Left lung (tissue), 10 donors: ENCODE results near the gene TOMM70. TPM values are rescaled to one million over a fixed set of nuclear protein-coding genes. Genes with fewer than 3 reads are reported as not detected.

Source experiments
- ATAC-seq: fragments of 200-7000 bp; cut with Tn5 transposase; one replicate; pipeline ENCODE4 v1.9.1; 2020; ENCODE audit warnings: moderate library complexity
- DNase-seq, 4 donors: peaks; one replicate each; pipeline ENCODE4 v3.0.0-alpha.2; 2013 to 2020
- H3K27ac ChIP-seq, 2 donors: fragments of 200-600 bp; sonication (generic) in 1 of 2; one replicate each; pipeline versions ENCODE4 v1.5.0 to v1.8.0; 2020 to 2021
- H3K27me3 ChIP-seq, 2 donors: fragments of 200-600 bp; sonication (generic) in 1 of 2; one replicate each; pipeline versions ENCODE4 v1.5.0 to v1.8.0; 2020 to 2021
- H3K36me3 ChIP-seq, 2 donors: fragments of 200-600 bp; sonication (generic) in 1 of 2; one replicate each; pipeline versions ENCODE4 v1.5.0 to v1.8.0; 2020 to 2021
- H3K4me1 ChIP-seq, 2 donors: fragments of 200-600 bp; one replicate each; pipeline ENCODE4 v1.8.0; 2021
- H3K4me3 ChIP-seq, 2 donors: fragments of 200-600 bp; sonication (generic) in 1 of 2; one replicate each; pipeline versions ENCODE4 v1.5.0 to v1.8.0; 2020 to 2021; ENCODE audit warnings: mild to moderate bottlenecking in 1 of 2
- H3K9me3 ChIP-seq, 2 donors: fragments of 200-600 bp; sonication (generic) in 1 of 2; one replicate each; pipeline versions ENCODE4 v1.5.0 to v1.8.0; 2020 to 2021
- intact Hi-C, 2 donors: fragments of 100-400 bp; cut with DNase I; formaldehyde crosslinking; loops; one replicate each; pipeline versions ENCODE4 v1.11.2 to v1.14.2; 2022
- polyA plus RNA-seq, 6 donors: library from polyadenylated mRNA; unstranded; fragments of 120-200 nt; gene quantifications; one replicate each; pipeline ENCODE4 v1.2.1, GENCODE V29; 2013; ENCODE audit not compliant: insufficient read length in 6 of 6
- total RNA-seq, 2 donors: library from RNA; stranded (reverse); fragmentation: NEBNext Ultra II Directional; extraction: Animal tissue kit (Norgen Biotek cat#: 25700); gene quantifications; one replicate each; pipeline ENCODE4 v1.2.1, GENCODE V29; 2021
- TF ChIP-seq, protein P1 (sequence below), 2 donors: fragments of 200-600 bp; sonication (generic) in 1 of 2; IDR thresholded peaks; one replicate each; pipeline versions ENCODE4 v1.5.0 to v1.8.0; 2021; ENCODE audit warnings: antibody characterized with exemption in 2 of 2
- donor health status: DM: no; HTN: yes; CAD: no.
- donor health status: DM: no; HTN: no; CAD: no.

TOMM70 gene
- total and polyA plus RNA-seq, 8 donors: 28.0 to 65.2 (median 59.4) TPM

DNA sequence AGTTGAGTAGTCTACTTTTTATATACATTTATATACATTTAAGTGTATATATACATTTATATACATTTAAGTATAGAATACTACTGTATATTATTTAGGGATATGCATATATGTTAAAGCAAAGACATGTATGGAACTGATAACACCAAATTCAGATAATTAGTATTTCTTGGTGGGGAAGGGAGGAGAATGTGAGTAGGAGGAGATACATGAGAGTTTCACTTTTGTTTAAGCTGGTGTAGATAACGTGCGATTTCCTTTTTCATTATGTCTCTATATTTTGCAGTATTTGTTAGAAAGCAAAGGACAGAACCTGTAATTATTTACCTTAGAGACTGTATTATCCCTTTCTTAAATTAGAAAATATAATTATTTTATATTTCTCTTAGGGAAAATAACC lies 83.0 kb downstream of the TOMM70 start:
- no peak overlapping the region for H3K4me3 ChIP-seq
- TF ChIP-seq, protein P1, sequence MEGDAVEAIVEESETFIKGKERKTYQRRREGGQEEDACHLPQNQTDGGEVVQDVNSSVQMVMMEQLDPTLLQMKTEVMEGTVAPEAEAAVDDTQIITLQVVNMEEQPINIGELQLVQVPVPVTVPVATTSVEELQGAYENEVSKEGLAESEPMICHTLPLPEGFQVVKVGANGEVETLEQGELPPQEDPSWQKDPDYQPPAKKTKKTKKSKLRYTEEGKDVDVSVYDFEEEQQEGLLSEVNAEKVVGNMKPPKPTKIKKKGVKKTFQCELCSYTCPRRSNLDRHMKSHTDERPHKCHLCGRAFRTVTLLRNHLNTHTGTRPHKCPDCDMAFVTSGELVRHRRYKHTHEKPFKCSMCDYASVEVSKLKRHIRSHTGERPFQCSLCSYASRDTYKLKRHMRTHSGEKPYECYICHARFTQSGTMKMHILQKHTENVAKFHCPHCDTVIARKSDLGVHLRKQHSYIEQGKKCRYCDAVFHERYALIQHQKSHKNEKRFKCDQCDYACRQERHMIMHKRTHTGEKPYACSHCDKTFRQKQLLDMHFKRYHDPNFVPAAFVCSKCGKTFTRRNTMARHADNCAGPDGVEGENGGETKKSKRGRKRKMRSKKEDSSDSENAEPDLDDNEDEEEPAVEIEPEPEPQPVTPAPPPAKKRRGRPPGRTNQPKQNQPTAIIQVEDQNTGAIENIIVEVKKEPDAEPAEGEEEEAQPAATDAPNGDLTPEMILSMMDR (IDR thresholded peaks at IDR 0.05): no peak
- intact Hi-C loops: loop anchor here in 1 of 2 donors (10.0 kb wide), 1 partner anchor 277 kb away; no protein-coding TSS in a partner anchor
- H3K36me3 ChIP-seq: peaks cover 0 to 65% of the 10 kb centered on the region in 2 donors
- peaks cover 0 to 6% of the 10 kb centered on the region in 2 donors for H3K4me1 ChIP-seq
- ATAC-seq (no peak), DNase-seq (no peak)
- no peak overlapping the region for H3K27ac ChIP-seq
- H3K27me3 ChIP-seq: no peaks in the 10 kb centered on the region
- no peaks in the 10 kb centered on the region for H3K9me3 ChIP-seq

DNA sequence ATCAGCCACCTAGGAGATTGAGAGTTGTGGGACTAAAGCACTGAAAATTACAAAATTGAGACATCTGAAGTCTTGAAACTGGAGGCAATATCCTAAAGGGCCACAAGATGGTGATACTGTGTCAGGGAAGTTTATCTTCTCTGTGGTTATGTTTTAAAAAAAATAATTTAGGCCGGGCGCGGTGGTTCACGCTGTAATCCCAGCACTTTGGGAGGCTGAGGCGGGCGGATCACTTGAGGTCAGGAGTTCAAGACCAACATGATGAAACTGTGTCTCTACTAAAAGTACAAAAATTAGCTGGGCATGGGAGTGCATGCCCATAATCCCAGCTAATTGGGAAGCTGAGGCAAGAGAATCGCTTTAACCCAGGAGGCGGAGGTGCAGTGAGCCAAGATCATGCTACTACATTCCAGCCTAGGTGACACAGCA lies 84.2 kb downstream of the TOMM70 start:
- Histone ChIP-seq H3K4me1 (peaks cover 0 to 6% of the 10 kb centered on the region in 2 donors), H3K27ac (no peak overlapping the region), H3K27me3 (no peaks in the 10 kb centered on the region), H3K4me3 (no peak overlapping the region), H3K36me3 (peaks cover 0 to 62% of the 10 kb centered on the region in 2 donors), H3K9me3 (no peaks in the 10 kb centered on the region)
- intact Hi-C loops: loop anchor here in 1 of 2 donors (10.0 kb wide), 1 partner anchor 278 kb away; no protein-coding TSS in a partner anchor
- TF ChIP-seq, protein P1 (IDR thresholded peaks at IDR 0.05): peak; percentile 36 to 59
- DNase-seq (peak in 2 of 4 donors; percentile 32 to 68), ATAC-seq (peak; percentile 87)

Other genes with a start within 250 kb of the TOMM70 start
- 10 to 100 TPM; 44.4 to 46.3 TPM for gene TBC1D23, start 140.1 kb downstream of the TOMM70 start, total RNA-seq
- gene TBC1D23, start 140.1 kb downstream of the TOMM70 start, polyA plus RNA-seq: 10 to 100 TPM; 31.6 to 43.1 (median 35.6) TPM
- 10 to 100 TPM; 30.8 to 40.8 TPM for gene NIT2, start 66.3 kb downstream of the TOMM70 start, total RNA-seq
- gene NIT2, start 66.3 kb downstream of the TOMM70 start, polyA plus RNA-seq: 10 to 100 TPM; 44.9 to 55.8 (median 46.4) TPM
- 1 to 10 TPM; 1.4 to 2.1 TPM for gene LNP1, start 450 bp upstream of the TOMM70 start, total RNA-seq
- gene LNP1, start 450 bp upstream of the TOMM70 start, polyA plus RNA-seq: 10 to 100 TPM in 2 of 6 donors, 1 to 10 TPM in 4; 7.4 to 13.0 (median 9.3) TPM
- gene TMEM45A, start 91.5 kb upstream of the TOMM70 start, total RNA-seq: 10 to 100 TPM; 23.5 to 24.5 TPM
- 10 to 100 TPM; 38.8 to 53.8 (median 44.3) TPM for gene TMEM45A, start 91.5 kb upstream of the TOMM70 start, polyA plus RNA-seq
- not detected for gene ADGRG7, start 208.5 kb upstream of the TOMM70 start, total RNA-seq
- not detected for gene ADGRG7, start 208.5 kb upstream of the TOMM70 start, polyA plus RNA-seq